GM12878 (cell line): Measurements from ENCODE around the gene WDR86. TPM values are rescaled to one million over a fixed set of nuclear protein-coding genes. Genes with fewer than 3 reads are reported as not detected.

ENCODE experiments used
- ATAC-seq: fragments of 200-7000 bp; cut with Tn5 transposase; 3 replicates; pipeline ENCODE4 v1.9.1; 2020; ENCODE audit warnings: mild to moderate bottlenecking, moderate library complexity
- BruUV-seq: library from RNA; stranded (reverse); fragments of 400-500 nt; replicated peaks from 2 replicates; lab custom pipeline; 2021; lab: Mats Ljungman, UMichigan
- CTCF ChIA-PET: fragments of 300-600 bp; sonication (Branson Sonifier 250); formaldehyde crosslinking; extraction: SDS; loops from one replicate; lab custom pipeline; 2021; ENCODE audit warnings: inconsistent platforms; lab: Yijun Ruan, JAX
- POLR2A ChIA-PET: fragments of 350-600 bp; formaldehyde crosslinking; extraction: SDS; loops from one replicate; lab custom pipeline; 2021; ENCODE audit warnings: inconsistent platforms; lab: Charles Lee
- RAD21 ChIA-PET: fragments of 300-600 bp; sonication (Branson Sonifier 250); formaldehyde crosslinking; loops from one replicate; lab custom pipeline; 2023; ENCODE audit warnings: antibody characterized with exemption; ENCODE audit not compliant: unreplicated experiment; lab: Charles Lee
- SMC1A ChIA-PET: fragments of 300-600 bp; sonication (Branson Sonifier 250); formaldehyde crosslinking; loops from one replicate; lab custom pipeline; 2023; ENCODE audit not compliant: unreplicated experiment, uncharacterized antibody; lab: Charles Lee
- DNase-seq: peaks from one replicate; pipeline ENCODE4 v3.0.0-alpha.2; 2011; ENCODE audit warnings: low read depth, low spot score
- FAIRE-seq: peaks from 3 replicates; lab custom pipeline; 2011; peaks lifted over from hg19 to GRCh38; lab: Jason Lieb, UNC
- H2AFZ ChIP-seq: 2 replicates; pipeline ENCODE4 v1.6.0; 2011; ENCODE audit warnings: low read depth, low read length, control low read depth; ENCODE audit not compliant: control insufficient read depth
- H3K27ac ChIP-seq: 2 replicates; pipeline ENCODE4 v1.5.1; 2011; ENCODE audit warnings: control low read depth; ENCODE audit not compliant: control insufficient read depth, insufficient read depth
- H3K27me3 ChIP-seq, 2 experiments: replicated peaks in 1 of 2; 2 replicates each; pipeline versions ENCODE4 v1.6.0 to v1.6.1; 2011; ENCODE audit warnings: low read length in 1 of 2; ENCODE audit not compliant: control insufficient read depth in 2 of 2, insufficient read depth in 2 of 2
- H3K36me3 ChIP-seq, 2 experiments: 2 replicates each; pipeline ENCODE4 v1.5.1; 2011; ENCODE audit warnings: low read length in 1 of 2; ENCODE audit not compliant: control insufficient read depth in 2 of 2, insufficient read depth in 2 of 2
- H3K4me1 ChIP-seq: 2 replicates; pipeline ENCODE4 v1.6.1; 2011; ENCODE audit warnings: mild to moderate bottlenecking, low read length, moderate library complexity, mixed read lengths; ENCODE audit not compliant: control insufficient read depth, insufficient read depth
- H3K4me2 ChIP-seq: 2 replicates; pipeline ENCODE4 v1.6.0; 2011; ENCODE audit warnings: control low read depth; ENCODE audit not compliant: control insufficient read depth, insufficient read depth
- H3K4me3 ChIP-seq: fragments of 200-600 bp; sonication (generic); 2 replicates; pipeline ENCODE4 v1.5.1; 2016
- H3K79me2 ChIP-seq: 2 replicates; pipeline ENCODE4 v1.6.0; 2011; ENCODE audit warnings: low read length; ENCODE audit not compliant: control insufficient read depth, insufficient read depth
- H3K9ac ChIP-seq: 2 replicates; pipeline ENCODE4 v1.8.0; 2011; ENCODE audit warnings: low read length, control low read depth, mixed read lengths; ENCODE audit not compliant: control insufficient read depth, insufficient read depth
- H3K9me3 ChIP-seq: replicated peaks from 3 replicates; pipeline ENCODE4 v1.5.1; 2011; ENCODE audit warnings: mild to moderate bottlenecking, low read length; ENCODE audit not compliant: control insufficient read depth, insufficient read depth
- H4K20me1 ChIP-seq: 2 replicates; pipeline ENCODE4 v1.6.0; 2011; ENCODE audit not compliant: control insufficient read depth, insufficient read depth
- GATAD2B ChIP-seq: fragments of 450-650 bp; conservative IDR thresholded peaks from 2 replicates; pipeline ENCODE4 v1.6.1; 2017; ENCODE audit warnings: low read depth, mild to moderate bottlenecking, moderate library complexity
- HDAC2 ChIP-seq: fragments of 200-600 bp; sonication (generic); IDR thresholded peaks from 2 replicates; pipeline ENCODE4 v1.6.1; 2017
- JUNB ChIP-seq: IDR thresholded peaks from 2 replicates; pipeline ENCODE4 v1.6.1; 2016; ENCODE audit warnings: antibody characterized with exemption, mild to moderate bottlenecking
- MXI1 ChIP-seq: fragments of 150-350 bp; IDR thresholded peaks from 2 replicates; pipeline ENCODE4 v1.6.1; 2011; ENCODE audit warnings: low read depth, mild to moderate bottlenecking, inconsistent platforms, low read length, improper control_type of control experiment
- NFIC ChIP-seq: IDR thresholded peaks from 2 replicates; pipeline ENCODE4 v1.6.1; 2012; ENCODE audit warnings: low read depth, mild to moderate bottlenecking, inconsistent platforms, low read length, moderate library complexity
- NR2C2 ChIP-seq: IDR thresholded peaks from 2 replicates; pipeline ENCODE4 v1.6.1; 2011; ENCODE audit warnings: borderline replicate concordance, low read depth; ENCODE audit not compliant: control insufficient read depth, insufficient read length
- NRF1 ChIP-seq: conservative IDR thresholded peaks from 2 replicates; pipeline ENCODE4 v1.6.1; 2011; ENCODE audit warnings: mild to moderate bottlenecking, low read depth, low read length, improper control_type of control experiment
- PAX5 ChIP-seq: IDR thresholded peaks from 2 replicates; pipeline ENCODE4 v1.6.1; 2011; ENCODE audit warnings: low read depth, low read length, borderline replicate concordance
- PAX8 ChIP-seq: fragments of 450-650 bp; IDR thresholded peaks from 2 replicates; pipeline ENCODE4 v1.6.1; 2017; ENCODE audit warnings: mild to moderate bottlenecking, moderate library complexity
- RAD21 ChIP-seq: IDR thresholded peaks from 2 replicates; pipeline ENCODE4 v1.6.1; 2011; ENCODE audit warnings: mild to moderate bottlenecking, low read depth, low read length, moderate library complexity; ENCODE audit not compliant: insufficient read depth
- RBBP5 ChIP-seq: fragments of 200-600 bp; sonication (generic); conservative IDR thresholded peaks from 2 replicates; pipeline ENCODE4 v1.6.1; 2016
- RCOR1 ChIP-seq: conservative IDR thresholded peaks from 2 replicates; pipeline ENCODE4 v1.6.1; 2012; ENCODE audit warnings: low read depth, low read length, improper control_type of control experiment
- RELA ChIP-seq: fragments of 450-650 bp; IDR thresholded peaks from 2 replicates; pipeline ENCODE4 v1.8.0; 2014; ENCODE audit warnings: borderline replicate concordance; ENCODE audit not compliant: partially characterized antibody
- SIN3A ChIP-seq: IDR thresholded peaks from 2 replicates; pipeline ENCODE4 v1.6.1; 2012; ENCODE audit warnings: low read depth, low read length, improper control_type of control experiment
- SRF ChIP-seq, 2 experiments: IDR thresholded peaks; 2 replicates each; pipeline ENCODE4 v1.6.1; 2011; ENCODE audit warnings: low read depth in 2 of 2, low read length in 2 of 2, mild to moderate bottlenecking in 1 of 2, moderate library complexity in 1 of 2
- STAT3 ChIP-seq: IDR thresholded peaks from 2 replicates; pipeline ENCODE4 v1.6.1; 2011; ENCODE audit warnings: low read depth, low read length, improper control_type of control experiment
- SUPT20H ChIP-seq: IDR thresholded peaks from 2 replicates; pipeline ENCODE4 v1.6.1; 2011; ENCODE audit warnings: low read depth, mild to moderate bottlenecking, low read length, moderate library complexity, borderline replicate concordance; ENCODE audit not compliant: control insufficient read depth
- ZSCAN29 ChIP-seq: fragments of 450-650 bp; IDR thresholded peaks from 2 replicates; pipeline ENCODE4 v1.6.1; 2017; ENCODE audit warnings: mild to moderate bottlenecking, moderate library complexity
- WGBS: methylation state at CpG from one replicate; pipeline ENCODE4 v1.1.6; 2016; ENCODE audit warnings: low lambda C conversion rate; ENCODE audit not compliant: insufficient replicate concordance, insufficient coverage; ENCODE audit errors: missing lambda C conversion rate; 5-methylcytosine and 5-hydroxymethylcytosine counted together
- in situ Hi-C: fragments of 300-500 bp; cut with MboI; formaldehyde crosslinking; loops from 9 replicates; pipeline ENCODE4 v1.14.3; 2018; ENCODE audit warnings: mixed read lengths
- intact Hi-C: fragments of 100-400 bp; cut with micrococcal nuclease; formaldehyde crosslinking; loops from one replicate; pipeline ENCODE4 v1.14.2; 2022; ENCODE audit not compliant: unreplicated experiment
- polyA plus RNA-seq, 11 experiments: library from polyadenylated mRNA; depleted of rRNA in 4 of 11; unstranded in 6 of 11; stranded (reverse) in 5 of 11; fragments of >200 nt; fragmentation: Nextera tagmentation in 4 of 11; fragmentation: Illumina TruSeq in 1 of 11; extraction: Ambion mirVana in 4 of 11; extraction: Trizol in 1 of 11; gene quantifications; 1 replicate in 1 of 11; 2 replicates in 10 of 11; pipeline versions ENCODE4 v1.2.1 to v1.2.3, GENCODE V29; 2011 to 2016; ENCODE audit warnings: inconsistent platforms in 2 of 11, missing spikeins in 2 of 11, low read depth in 1 of 11
- total RNA-seq, 4 experiments: library from RNA; depleted of rRNA in 3 of 4; stranded (reverse); fragments of >200 nt in 3 of 4; fragmentation: Illumina TruSeq in 1 of 4; extraction: Trizol in 1 of 4; gene quantifications; 2 replicates each; pipeline versions ENCODE4 v1.2.1 to v1.2.3, GENCODE V29; 2013 to 2021
- TF ChIP-seq, protein P1 (sequence below): IDR thresholded peaks from 2 replicates; pipeline ENCODE4 v1.6.1; 2012; ENCODE audit warnings: low read length, inconsistent platforms

WDR86 gene
- total and polyA plus RNA-seq, 10 of the 15 experiments (the other 5 are each of a cell fraction or from before 2014, with no cell fraction given) = 0.05 to 0.19 (median 0.15) TPM; not detected in 7

DNA sequence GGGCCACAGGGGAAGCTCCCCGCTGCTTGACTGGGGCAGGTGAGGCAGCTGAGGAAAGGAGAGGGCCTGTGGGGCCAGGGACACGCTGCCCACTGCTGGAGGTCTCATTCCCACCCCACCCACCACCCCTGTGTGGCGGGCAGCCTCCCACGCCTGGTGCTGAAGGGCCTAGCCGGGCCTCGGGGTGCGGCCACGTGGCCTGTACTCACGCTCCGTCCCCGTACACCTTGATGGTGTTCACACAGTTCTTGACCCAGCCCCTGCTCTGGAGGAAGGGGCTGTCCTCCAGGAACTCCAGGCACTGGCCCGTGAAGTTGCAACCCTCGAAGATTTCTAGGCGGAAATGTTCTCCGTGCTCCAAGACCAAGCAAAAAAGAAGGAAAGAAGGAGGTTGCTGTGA lies 26.1 kb upstream of the WDR86 start:
- Histone ChIP-seq H3K4me3 (no peak overlapping the region), H4K20me1 (no peaks in the 10 kb centered on the region), H3K27me3 (peaks cover 0 to 2% of the 10 kb centered on the region in 2 experiments; a peak in 2 of 4 replicates), H3K36me3 (no peaks in the 10 kb centered on the region), H3K9me3 (no peaks in the 10 kb centered on the region), H3K4me1 (peaks cover 8% of the 10 kb centered on the region), H3K79me2 (no peaks in the 10 kb centered on the region), H3K9ac (no peak overlapping the region), H3K4me2 (no peak overlapping the region), H2AFZ (no peak overlapping the region), H3K27ac (no peak overlapping the region)
- ChIA-PET POLR2A (no interaction called here), RAD21 (interaction anchor here (0.8 kb wide), 1 partner anchor 197 kb away, joined by 3 read pairs; no protein-coding TSS in a partner anchor), SMC1A (no interaction called here), CTCF (no interaction called here)
- no peak for FAIRE-seq
- 68% methylated on average over 12 of the region's 15 CpGs for WGBS
- in situ Hi-C loops = no loop called here
- TF ChIP-seq SUPT20H = no peak
- no peak for TF ChIP-seq PAX8
- TF ChIP-seq NR2C2 = no peak
- TF ChIP-seq RAD21 = no peak
- no peak for TF ChIP-seq ZSCAN29
- no peak for TF ChIP-seq NFIC
- intact Hi-C loops = no loop called here
- ATAC-seq = no peak
- BruUV-seq = no TSS peak
- no peak for DNase-seq

DNA sequence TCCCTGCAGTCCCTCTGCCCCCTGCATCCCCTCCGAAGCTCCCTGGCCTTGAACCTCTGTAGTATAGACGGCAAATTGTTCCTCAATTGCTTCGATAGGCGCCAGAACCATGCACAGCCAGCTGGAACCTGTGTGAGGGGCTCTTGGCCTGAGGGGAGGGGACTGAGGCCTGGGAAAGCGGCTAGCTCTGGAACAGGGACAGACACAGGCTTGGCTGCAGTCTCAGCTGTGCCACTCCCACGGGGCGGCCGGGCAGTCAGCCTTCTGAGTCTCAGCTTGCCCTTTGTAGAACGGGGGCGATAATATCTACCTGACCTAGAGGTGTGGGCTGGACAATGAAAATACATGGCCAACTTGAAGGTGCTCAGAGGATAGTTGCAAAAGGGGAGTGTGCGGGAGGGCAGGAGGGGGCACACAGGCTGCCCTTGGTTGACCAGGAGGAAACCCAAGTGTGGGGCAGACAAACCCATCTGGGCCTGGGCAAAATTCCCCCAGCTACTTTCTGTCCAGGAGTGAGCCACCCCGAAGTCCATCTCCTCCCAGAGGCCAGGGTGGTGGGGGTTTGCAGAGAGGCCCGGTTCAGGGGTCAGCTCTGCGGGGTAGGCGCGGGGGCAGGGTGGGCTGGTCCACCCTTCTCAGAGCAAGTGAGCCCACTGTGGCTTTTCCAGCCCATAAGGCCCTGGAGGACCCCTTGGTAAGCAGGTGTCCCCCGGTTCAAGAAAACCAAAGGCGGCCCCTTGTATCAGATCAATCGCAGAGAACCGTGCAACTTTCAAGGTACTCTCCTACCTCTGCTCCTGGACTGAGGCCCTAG lies 25.5 kb upstream of the WDR86 start:
- ATAC-seq (no peak), DNase-seq (no peak), FAIRE-seq (no peak)
- no TSS peak for BruUV-seq
- Histone ChIP-seq H3K27ac (no peak overlapping the region), H3K9ac (no peak overlapping the region), H3K9me3 (no peaks in the 10 kb centered on the region), H3K4me2 (no peak overlapping the region), H2AFZ (no peak overlapping the region), H3K4me1 (peaks cover 9% of the 10 kb centered on the region), H3K27me3 (peaks cover 0 to 2% of the 10 kb centered on the region in 2 experiments; a peak in 2 of 4 replicates), H3K79me2 (no peaks in the 10 kb centered on the region), H3K4me3 (no peak overlapping the region), H3K36me3 (no peaks in the 10 kb centered on the region), H4K20me1 (no peaks in the 10 kb centered on the region)
- POLR2A ChIA-PET = no interaction called here
- SMC1A ChIA-PET = no interaction called here
- intact Hi-C loops (no loop called here), in situ Hi-C loops (no loop called here)
- RAD21 ChIA-PET = no interaction called here
- CTCF ChIA-PET = no interaction called here
- WGBS = 73% methylated on average over 20 of the region's 20 CpGs
- TF ChIP-seq NRF1 = no peak
- no peak for TF ChIP-seq GATAD2B
- no peak for TF ChIP-seq RBBP5
- TF ChIP-seq SIN3A = no peak
- TF ChIP-seq PAX5 = no peak
- no peak for TF ChIP-seq JUNB
- no peak for TF ChIP-seq SRF (IDR thresholded peaks at IDR 0.05; ENCODE audit: low read depth in 2 of 2, low read length in 2 of 2)
- no peak for TF ChIP-seq MXI1
- TF ChIP-seq HDAC2 = no peak
- TF ChIP-seq, protein P1, sequence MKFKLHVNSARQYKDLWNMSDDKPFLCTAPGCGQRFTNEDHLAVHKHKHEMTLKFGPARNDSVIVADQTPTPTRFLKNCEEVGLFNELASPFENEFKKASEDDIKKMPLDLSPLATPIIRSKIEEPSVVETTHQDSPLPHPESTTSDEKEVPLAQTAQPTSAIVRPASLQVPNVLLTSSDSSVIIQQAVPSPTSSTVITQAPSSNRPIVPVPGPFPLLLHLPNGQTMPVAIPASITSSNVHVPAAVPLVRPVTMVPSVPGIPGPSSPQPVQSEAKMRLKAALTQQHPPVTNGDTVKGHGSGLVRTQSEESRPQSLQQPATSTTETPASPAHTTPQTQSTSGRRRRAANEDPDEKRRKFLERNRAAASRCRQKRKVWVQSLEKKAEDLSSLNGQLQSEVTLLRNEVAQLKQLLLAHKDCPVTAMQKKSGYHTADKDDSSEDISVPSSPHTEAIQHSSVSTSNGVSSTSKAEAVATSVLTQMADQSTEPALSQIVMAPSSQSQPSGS = no peak
- TF ChIP-seq RCOR1 = no peak
- TF ChIP-seq RELA = no peak
- TF ChIP-seq STAT3 = no peak
